ENCODE measurements around the gene ADAR.

ADAR gene

DNA sequence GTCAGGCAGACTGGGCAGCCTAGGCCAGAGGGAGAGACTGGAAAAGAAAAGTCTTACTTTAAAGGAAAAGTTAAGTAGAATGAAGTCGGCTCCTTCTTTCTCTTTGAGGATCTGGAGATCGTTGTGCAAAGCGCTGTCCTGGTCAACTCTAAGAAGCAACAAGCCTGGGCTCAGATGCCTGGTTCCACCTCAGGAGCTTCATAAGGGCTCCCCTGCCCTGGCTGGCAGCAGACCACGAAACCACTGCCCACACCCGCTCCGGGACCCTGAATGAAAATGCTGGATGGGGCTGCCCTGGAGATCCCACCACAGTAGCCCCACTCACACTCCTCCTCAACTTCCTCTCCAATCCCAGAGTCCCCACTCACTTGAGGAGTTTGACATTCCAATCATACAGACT lies 56.0 kb downstream of the ADAR start:
- H3K4me3 ChIP-seq (ENCODE audit: low read depth, low read length) = no peak overlapping the region

DNA sequence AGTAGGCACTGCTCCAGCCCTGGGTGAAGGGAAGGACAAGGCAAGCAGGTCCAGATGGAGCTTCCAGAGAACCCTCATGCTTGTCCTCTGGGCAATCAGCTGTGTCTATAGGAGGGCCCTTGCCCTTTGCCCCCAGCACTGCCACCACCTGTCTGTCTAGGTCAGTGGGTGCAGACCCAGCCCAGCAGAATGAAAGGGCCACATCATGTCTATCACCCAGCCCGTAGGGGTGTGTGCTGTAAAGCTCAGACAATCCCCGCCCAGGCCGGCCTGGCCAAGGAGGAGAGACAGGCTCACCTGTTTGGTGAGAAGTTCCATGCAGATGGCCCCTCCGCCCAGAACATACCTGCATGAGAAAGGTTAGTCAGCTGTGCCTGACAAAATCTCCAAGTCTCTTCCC lies 56.5 kb downstream of the ADAR start:
- no peak overlapping the region for H3K4me3 ChIP-seq (ENCODE audit: low read depth, low read length)
- ChIA-PET POLR2A (no interaction called here), CTCF (interaction anchor here (1.1 kb wide), 1 partner anchor 16 kb away, joined by 4 read pairs; the partner anchor contains the start of gene CHRNB2)
- no peak for DNase-seq (ENCODE audit: low read depth, low spot score)
- TF ChIP-seq, protein P1, sequence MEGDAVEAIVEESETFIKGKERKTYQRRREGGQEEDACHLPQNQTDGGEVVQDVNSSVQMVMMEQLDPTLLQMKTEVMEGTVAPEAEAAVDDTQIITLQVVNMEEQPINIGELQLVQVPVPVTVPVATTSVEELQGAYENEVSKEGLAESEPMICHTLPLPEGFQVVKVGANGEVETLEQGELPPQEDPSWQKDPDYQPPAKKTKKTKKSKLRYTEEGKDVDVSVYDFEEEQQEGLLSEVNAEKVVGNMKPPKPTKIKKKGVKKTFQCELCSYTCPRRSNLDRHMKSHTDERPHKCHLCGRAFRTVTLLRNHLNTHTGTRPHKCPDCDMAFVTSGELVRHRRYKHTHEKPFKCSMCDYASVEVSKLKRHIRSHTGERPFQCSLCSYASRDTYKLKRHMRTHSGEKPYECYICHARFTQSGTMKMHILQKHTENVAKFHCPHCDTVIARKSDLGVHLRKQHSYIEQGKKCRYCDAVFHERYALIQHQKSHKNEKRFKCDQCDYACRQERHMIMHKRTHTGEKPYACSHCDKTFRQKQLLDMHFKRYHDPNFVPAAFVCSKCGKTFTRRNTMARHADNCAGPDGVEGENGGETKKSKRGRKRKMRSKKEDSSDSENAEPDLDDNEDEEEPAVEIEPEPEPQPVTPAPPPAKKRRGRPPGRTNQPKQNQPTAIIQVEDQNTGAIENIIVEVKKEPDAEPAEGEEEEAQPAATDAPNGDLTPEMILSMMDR (IDR thresholded peaks at IDR 0.05; ENCODE audit: insufficient read depth, low read length, missing control alignments) = no peak

More for the DNA sequence above, 56.0 kb downstream of the ADAR start:
- TF ChIP-seq, protein P1 (IDR thresholded peaks at IDR 0.05; ENCODE audit: insufficient read depth, low read length, missing control alignments) = no peak
- POLR2A ChIA-PET = no interaction called here
- CTCF ChIA-PET = interaction anchor here (0.8 to 1.5 kb wide), 3 partner anchors 15 to 217 kb away, joined by 4 to 5 read pairs (median 4); partner anchors contain the start of gene CHRNB2
- no peak for DNase-seq (ENCODE audit: low read depth, low spot score)

DNA sequence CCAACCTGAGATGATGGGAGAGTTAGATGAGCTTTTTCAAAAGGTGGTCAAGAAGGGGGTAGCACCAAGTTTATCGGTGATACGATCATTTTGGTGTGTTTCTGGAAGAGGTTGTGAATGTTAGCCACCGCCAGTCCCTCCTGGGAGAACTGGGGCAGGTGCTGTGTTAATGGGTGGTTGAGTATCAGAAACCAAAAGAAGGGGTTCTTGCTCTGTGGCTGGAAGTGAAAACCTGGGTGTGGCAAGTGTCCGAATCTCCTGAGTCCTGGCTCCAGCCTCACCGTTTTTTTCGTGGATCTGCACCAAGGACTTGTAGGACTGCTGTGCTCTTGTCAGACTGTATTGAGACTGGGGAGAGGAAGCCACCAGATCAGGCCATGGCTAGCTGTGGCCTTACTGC lies 57.3 kb downstream of the ADAR start:
- ChIA-PET POLR2A (interaction anchor here (0.6 kb wide), 1 partner anchor 66 kb away, joined by 3 read pairs; no protein-coding TSS in a partner anchor), CTCF (interaction anchor here (1.6 to 6.6 kb wide), 2 partner anchors 9 to 69 kb away, joined by 7 to 118 read pairs; no protein-coding TSS in a partner anchor)
- DNase-seq (ENCODE audit: low read depth, low spot score) = no peak
- TF ChIP-seq, protein P1 (IDR thresholded peaks at IDR 0.05; ENCODE audit: insufficient read depth, low read length, missing control alignments) = no peak
- no peak overlapping the region for H3K4me3 ChIP-seq (ENCODE audit: low read depth, low read length)

DNA sequence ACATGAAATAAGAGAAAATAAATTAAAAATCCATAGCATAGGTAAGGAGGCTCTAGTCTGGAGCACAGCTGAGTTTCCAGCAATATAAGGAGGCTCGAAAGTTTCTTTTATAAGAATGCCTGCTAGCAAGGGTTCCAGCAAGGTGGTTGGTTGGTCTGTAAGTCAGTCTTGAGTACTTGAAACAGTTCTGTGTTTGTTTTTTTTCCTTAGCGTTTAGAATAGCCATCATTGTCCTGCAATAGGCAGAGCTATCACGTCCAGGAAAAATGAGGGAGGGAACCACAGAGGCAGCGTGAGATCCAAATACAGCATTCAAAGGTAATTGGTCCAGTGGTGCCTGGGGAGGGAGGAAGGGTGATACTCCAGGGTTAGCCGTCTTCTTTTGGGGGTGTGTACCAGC lies 57.9 kb downstream of the ADAR start:
- ChIA-PET POLR2A (no interaction called here), CTCF (interaction anchor here (1.5 to 6.6 kb wide), 3 partner anchors 10 to 68 kb away, joined by 3 to 118 read pairs (median 7); no protein-coding TSS in a partner anchor)
- no peak for DNase-seq (ENCODE audit: low read depth, low spot score)
- no peak overlapping the region for H3K4me3 ChIP-seq (ENCODE audit: low read depth, low read length)
- TF ChIP-seq, protein P1 (IDR thresholded peaks at IDR 0.05; ENCODE audit: insufficient read depth, low read length, missing control alignments) = no peak

DNA sequence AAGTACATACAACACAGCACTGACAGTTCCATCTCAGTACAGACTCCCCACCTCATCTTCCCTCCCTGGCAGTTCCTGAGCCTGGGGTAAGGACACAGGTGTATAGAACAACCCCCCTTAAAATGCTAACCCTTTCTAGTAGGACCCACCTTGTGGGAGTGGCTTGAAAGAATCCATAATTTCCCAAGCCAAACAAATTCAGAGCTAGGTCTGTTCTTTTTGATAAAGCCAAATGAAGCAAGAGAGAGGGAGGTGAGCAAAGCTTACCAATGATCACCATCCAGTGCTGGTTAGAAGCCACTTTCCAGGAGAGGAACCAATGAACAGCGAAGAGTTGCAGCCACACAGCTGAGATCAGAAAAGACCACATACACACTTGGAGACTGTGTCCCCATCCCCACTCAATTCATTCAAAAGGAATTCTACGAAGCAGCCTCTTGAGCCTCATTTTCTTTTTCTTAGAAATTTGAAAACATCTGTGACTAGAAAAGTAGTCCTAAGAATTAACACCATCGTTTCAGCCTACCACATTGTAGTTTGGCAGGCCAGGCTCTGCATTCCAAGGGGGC lies 58.7 kb downstream of the ADAR start:
- CTCF ChIA-PET = interaction anchor here (1.4 to 6.6 kb wide), 4 partner anchors 11 to 224 kb away, joined by 3 to 118 read pairs (median 5); partner anchors contain the start of gene ATP8B2

DNA sequence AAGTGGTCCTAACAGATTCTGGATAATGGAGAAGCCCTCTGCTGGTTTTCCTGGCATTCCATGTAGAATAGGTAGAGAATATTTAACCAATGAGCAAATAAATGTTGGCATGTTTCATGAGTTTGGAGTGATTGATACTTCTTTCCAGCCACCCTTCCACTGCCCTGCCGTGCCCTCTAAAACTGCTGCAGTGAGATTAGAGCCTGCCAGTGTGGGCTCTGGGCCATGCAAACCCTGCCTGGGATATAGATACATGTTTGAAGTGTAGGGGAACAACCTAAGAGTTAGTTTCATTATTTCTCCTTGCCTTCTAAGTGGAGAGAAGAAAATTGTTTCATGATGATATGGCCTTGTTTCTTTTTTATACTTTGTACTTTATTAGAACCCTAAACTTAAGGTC lies 60.0 kb downstream of the ADAR start:
- POLR2A ChIA-PET = no interaction called here
- no peak for DNase-seq (ENCODE audit: low read depth, low spot score)
- no peak overlapping the region for H3K4me3 ChIP-seq (ENCODE audit: low read depth, low read length)
- CTCF ChIA-PET = interaction anchor here (1.1 to 6.6 kb wide), 2 partner anchors 13 to 66 kb away, joined by 3 to 118 read pairs; no protein-coding TSS in a partner anchor
- TF ChIP-seq, protein P1 (IDR thresholded peaks at IDR 0.05; ENCODE audit: insufficient read depth, low read length, missing control alignments) = no peak

More for the DNA sequence above, 58.7 kb downstream of the ADAR start:
- TF ChIP-seq, protein P1 (IDR thresholded peaks at IDR 0.05; ENCODE audit: insufficient read depth, low read length, missing control alignments) = no peak
- no peak for DNase-seq (ENCODE audit: low read depth, low spot score)
- POLR2A ChIA-PET = no interaction called here
- H3K4me3 ChIP-seq (ENCODE audit: low read depth, low read length) = no peak overlapping the region

Measured in AG04449 (cell line).